Stimulated activated CD4-positive, alpha-beta T cell treated with anti-CD3 and anti-CD28 coated beads, Interleukin-4, amount 100 ng/mL, for 24 hours (primary cell): ENCODE results near the gene AP2M1.
"Not testable (repeated sequence)": the region's sequence is repeated elsewhere in the genome, so short reads cannot be mapped to it uniquely, and the experiment has no call there.

Source experiments
- DNase-seq: peaks from one replicate; pipeline ENCODE4 v3.0.0-alpha.2; 2020

The AP2M1 gene

DNA sequence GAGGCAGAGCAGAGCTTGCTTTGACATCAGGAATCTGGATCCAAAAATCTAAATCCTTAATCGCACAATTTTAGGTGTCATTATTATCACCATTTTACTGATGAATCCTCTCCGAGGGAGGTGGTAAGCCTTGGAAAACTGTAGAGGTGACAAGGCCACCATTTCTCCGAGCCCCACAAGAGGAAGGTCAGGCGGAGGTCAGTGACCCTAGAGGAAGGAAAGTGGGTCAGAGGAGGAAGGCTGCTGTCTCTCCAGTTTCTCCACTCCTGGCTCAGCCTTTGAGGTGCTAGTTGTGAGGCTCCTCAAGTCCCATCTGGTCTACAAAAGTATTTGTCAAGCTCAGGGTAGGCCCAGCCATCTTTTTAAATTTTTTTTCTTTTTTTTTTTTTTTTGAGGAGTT is 16.3 kb upstream of the AP2M1 start:
- DNase-seq = no peak

DNA sequence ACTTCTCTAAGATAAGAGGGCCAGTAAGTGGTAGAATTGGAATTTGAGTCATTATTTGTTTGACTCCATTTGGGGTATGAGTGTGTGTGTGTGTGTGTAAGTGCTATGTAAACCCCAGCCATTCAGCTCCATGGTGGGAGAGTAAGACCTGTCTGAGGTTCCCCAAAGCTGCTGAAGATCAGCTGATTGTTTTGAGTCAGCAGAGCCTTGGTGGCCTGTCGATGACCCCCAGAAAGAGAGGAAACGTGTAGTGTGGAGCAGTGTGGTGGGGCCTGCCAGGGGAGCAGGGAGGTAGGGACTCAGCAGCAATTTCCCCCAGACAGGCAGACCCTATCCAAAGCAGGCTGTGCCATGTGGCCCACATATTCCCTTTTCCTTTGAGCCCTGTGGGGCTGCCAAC is 14.2 kb upstream of the AP2M1 start:
- DNase-seq = no peak

DNA sequence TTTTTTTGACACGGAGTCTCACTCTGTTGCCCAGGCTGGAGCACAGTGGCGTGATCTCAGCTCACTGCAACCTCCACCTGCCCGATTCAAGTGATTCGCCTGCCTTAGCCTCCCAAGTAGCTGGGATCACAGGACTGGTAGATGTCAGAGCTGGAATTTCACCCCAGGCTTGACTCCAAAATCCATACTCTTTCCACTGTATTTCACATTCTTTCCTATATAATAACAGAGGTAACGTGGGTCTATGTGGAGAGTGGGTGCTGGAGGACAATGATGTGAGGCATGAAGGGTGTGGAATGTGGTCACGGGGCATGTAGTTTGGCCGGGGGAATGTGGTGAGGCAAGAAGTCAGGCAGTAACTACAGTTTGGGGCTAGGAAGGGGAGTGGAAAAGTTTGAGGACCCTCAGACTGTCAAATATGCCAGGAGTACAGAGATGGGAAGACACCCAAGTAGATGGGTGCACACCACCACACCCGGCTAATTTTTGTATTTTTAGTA is 12.0 kb upstream of the AP2M1 start:
- DNase-seq = not testable (repeated sequence)

DNA sequence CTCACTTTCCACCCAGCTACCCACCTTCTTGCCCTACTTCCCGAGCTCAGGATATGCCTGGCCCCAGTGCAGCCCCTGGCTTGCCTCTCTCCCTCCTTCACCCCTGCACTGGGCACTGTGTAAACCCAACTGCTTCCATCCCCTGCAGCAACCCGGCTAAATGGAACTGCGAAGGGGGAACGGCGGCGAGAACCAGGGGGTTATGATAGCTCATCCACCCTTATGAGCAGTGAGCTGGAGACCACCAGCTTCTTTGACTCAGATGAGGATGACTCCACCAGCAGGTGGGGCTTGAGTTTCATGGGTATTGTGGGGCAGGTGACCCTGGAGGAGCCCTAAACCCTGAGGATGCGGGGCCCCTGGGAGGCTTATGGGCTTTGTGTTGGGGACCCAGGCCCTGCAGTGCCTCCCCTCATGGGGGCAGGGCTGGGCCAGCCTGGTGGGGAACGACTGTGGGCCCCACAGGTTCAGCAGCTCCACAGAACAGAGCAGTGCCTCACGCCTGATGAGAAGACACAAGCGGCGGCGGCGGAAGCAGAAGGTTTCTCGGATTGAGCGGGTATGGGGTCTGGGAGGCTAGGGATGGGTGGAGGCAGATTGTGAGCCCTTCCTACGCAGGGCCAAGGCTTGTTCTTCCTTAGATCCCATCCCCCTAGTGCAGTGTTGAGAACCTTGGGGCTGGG is 9.9 kb upstream of the AP2M1 start:
- DNase-seq = no peak

DNA sequence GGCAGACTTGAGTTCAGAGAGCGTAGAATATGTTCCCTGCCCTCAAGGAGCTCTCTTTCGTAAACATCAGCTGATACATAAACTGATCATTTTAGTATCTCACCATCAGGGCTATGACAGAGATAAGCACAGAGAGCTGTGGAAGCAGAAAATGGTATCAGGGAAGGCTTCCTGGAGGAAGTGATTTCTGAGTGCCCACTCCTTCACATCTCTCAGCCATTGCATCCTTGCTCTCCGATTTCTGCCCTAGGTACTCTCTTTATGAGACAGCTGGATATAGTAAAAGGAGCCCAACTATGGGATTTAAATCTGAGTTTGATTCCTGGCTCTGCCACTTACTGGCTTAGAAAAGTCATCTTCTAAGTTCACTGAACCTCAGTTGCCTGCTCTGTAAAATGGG is 9.1 kb upstream of the AP2M1 start:
- no peak for DNase-seq

DNA sequence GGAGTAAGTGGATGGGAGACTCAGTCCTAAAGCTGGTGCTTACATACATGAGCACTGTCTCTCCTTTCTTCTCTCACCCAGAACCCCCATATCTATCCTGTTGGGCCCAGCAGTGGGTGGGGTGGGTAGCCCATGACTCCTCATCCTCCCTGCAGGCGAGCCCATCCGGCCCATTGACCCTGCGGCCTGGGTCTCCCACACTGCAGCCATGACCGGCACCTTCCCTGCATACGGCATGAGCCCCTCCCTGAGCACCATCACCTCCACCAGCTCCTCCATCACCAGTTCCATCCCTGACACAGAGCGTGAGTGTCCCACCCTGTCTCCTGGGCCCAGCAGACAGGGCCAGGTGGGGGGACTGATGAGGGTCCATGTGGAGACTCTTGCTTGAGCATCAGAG is 8.0 kb upstream of the AP2M1 start:
- no peak for DNase-seq

DNA sequence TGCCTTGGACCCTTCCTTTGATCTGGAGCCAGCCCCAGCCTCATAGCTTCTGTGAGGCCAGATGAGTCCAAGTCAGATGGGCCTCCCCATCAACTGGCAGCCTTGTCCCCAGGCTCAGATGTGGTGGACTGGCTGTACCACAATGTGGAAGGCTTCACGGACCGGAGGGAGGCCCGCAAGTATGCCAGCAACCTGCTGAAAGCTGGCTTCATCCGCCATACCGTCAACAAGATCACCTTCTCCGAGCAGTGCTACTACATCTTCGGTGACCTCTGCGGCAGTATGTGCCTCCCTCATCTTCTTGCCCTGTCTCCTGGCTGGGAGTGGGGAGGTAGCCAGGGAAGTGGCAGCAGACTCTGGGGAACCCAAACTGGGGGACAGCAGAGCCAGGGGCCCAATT is 6.9 kb upstream of the AP2M1 start:
- DNase-seq = no peak

DNA sequence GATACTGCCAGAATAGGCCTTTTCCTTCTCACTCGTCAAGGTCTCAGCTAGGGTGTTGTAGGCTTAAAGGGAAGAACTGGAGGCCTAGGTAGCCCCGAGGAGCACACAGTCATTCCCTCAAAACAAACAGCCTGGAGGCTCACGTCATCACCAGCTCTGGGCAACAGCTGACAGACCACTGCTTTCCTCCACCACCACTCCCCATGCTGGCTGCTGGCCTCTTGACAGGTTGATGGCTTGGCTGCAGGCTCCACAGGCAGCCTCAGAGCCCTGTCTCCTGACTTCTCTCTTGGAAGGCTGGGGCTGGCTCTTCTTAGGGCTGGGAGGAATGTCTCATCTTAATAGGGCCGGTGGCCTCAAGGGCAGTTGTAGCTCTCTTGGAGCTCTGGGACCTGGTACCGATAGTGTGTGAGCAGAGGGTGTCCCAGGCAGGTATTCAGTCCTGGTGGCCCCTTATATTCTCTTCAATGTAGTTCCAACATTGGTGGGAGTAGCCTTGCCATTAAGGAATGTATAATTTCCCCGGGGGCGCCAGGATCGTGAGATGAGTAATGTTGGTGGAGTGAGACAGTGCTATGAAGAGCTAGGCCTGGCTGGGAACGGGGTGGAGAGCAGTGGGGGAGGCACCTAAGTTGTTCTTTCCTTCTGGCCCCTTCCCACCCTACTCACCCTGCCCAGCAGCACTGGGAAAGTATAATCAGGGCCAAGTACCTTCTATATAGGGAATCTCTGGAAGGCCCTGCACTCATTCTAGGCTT is 6.1 kb upstream of the AP2M1 start:
- DNase-seq = no peak

DNA sequence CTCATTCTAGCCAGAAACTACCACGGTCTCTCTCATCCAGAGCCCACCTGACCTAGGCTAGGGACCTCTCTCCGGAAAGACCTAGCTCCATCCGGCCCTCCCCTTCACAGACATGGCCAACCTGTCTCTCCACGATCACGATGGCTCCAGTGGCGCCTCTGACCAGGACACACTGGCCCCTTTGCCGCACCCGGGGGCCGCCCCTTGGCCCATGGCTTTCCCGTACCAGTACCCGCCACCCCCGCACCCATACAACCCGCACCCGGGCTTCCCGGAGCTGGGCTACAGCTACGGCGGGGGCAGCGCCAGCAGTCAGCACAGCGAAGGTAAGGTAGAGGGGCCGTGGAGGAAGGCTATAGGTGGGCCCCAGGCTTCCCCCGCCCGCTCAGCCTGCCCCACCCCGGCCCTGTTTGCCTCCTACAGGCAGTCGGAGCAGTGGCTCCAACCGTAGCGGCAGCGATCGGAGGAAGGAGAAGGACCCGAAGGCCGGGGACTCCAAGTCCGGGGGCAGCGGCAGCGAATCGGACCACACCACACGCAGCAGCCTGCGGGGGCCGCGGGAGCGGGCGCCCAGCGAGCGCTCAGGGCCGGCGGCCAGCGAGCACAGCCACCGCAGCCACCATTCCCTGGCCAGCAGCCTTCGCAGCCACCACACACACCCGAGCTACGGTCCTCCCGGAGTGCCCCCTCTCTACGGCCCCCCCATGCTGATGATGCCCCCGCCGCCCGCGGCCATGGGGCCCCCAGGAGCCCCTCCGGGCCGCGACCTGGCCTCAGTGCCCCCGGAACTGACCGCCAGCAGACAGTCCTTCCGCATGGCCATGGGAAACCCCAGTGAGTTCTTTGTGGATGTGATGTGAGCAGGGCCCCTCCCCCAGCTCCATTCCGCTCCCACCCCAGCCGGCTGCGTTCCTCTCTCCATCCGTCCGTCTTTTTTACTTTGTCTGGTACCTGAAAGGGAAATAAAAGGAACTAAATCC is 4.5 kb upstream of the AP2M1 start:
- DNase-seq = no peak

DNA sequence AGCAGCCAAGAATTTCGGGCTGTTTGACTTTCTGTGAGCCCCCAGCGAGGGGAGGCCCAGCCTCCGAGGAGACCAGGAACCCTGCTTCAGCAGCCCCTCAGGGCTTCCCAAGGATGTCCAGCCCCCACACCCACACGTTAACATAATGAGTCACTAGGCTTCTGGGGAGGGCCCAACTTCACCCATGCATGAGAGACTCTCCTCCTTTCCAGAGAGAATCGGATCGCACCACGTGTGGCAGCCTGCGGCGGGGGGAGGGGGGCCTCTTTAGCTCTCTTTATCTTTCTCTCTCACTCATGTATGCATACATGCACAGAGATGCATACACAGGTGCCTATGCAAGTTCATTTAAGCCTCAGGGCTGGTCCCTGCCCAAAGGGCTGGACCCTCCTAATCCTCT is 3.1 kb upstream of the AP2M1 start:
- DNase-seq = no peak

DNA sequence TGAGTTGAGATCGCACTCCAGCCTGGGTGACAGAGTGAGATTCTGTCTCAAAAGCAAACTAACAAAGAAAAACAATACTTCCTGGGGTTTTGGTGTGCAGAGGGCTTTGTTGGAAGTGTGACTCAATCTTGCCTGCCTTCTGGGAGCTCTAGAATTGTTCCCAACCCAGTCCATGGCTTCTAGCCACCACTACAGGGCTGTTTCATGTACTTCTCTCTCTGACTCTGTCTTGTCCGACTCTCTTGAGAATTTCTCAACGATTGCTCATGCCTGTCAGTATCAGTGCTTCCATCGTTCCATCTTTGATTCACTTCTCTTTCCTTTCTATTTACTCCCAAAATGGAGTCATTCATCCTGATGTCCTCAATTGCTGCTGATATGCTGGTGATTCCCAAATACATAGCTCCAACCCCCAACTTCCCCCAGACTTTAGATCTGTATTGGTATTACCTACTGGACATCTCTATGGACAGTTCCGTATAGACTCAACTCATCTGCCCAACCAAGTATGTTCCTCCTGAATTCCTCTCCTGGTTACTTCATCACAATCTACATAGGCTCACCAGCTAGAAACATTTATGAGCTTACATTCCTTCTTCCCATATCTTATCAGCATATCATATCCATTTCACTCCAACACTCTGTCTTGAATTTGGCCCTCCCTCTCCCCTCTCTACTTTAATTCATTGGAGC is 1.8 kb upstream of the AP2M1 start:
- no peak for DNase-seq

DNA sequence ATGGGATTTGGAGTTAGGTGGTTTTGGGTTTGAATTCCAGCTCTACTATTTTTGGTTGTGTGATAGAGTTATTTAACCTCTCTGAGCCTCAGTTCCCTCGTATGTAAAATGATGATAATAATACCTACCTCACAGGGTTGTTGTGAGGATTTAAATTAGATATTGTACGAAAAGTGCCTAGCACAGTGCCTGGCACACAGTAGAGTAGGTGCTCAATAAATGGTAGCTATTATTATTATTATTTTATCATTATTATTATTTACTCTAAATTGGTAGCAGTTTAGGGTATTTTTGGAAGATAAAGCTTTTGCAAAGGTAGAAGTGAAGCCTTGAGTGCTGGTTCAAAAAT is 1.3 kb upstream of the AP2M1 start:
- DNase-seq = no peak

DNA sequence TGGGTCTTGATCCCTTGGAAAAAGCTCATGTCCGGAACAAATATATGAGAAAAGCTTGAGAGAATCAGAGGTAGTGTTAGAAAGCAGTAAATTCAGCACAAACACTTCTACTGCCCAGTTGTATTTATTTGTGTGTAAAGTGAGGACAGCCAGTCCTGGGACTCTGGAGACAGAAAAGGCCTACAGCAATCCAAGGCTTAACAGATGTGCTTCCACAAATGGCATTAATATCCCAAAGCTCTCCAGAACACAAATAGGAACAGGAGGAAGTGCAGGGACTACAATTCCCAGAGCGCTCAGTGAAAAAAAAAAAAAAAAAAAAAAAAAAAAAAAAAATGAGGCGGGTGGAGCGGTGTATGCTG is 390 bp upstream of the AP2M1 start:
- DNase-seq = no peak

DNA sequence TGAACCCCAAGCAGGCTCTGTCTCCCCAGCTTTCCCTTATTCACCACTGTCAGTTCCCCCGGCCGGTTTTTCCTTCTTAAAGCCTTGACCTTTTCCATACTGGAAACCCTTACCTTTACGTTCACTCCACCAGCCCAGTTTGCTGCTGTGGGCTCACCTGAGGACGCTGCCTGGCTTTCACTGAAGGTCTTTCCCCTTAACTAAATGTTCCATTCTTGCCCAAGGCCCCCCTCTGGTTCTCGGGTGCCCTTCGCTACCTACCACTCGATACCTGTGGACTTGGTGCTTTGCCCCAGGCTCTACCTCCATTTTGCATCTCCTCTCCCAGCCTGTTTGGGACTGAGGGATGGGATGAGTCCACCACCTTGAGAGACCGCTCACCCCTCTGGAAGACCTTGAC is 851 bp downstream of the AP2M1 start:
- DNase-seq = no peak

DNA sequence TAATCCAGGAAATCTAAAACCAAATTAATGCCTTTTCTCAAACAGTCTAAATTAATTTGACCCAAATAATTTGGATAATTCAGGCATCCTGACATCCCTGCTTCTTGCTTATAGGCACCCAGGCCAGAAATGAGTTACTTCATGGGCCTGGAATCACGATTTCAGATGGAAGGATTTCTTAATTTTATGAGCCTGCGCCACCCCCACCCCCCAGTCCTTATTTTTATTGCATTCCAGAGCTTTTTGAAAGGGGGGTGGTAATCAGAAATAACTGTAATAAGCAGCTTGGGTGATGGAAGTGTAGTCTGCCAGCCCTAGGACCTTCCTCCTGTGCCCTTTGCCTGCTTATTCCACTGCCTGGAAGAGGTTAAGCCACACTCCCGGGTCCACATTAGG is 1.3 kb downstream of the AP2M1 start:
- no peak for DNase-seq

DNA sequence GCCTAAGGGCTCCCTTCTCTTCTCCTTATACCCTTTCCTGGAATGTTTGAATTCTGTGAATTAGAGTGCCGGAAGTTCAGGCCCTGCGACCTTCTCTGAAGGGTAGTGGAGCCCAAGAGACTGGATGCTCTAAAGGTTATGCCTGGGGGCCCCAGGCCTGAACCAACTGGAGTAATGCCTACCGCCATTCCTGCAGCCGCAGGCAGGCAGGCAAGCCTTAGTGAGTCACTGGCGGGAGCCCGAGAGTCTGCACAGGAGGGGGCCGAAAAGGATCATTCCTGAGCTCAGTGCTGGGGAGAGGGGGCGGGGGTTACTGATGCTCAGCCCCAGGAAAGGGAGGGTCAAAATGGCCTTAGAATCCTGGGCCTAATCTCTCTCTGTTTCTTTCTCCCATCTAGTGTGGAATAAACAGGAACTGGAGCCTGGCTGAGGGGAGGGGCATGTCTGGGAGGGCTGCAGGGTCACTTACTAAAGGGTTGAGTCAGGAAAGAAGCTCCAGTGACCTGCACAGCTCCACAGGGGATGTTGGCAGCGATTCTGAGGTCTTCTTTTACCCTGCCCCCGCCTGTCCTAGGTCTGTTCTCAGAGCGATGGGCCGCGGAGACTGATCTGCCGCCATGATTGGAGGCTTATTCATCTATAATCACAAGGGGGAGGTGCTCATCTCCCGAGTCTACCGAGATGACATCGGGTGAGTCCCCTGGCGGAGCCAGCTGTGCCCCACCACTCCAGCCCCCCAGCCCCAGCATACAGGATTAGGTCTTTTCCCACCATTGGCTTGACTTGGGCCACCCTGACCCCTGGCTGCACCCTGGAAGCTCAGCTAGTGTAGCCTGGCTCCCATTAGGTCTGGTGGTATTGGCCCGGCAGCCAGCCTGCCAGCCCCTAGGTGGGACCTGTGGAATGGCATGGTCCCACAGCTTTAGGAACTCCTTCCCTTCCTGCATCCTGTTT is 2.0 kb downstream of the AP2M1 start:
- no peak for DNase-seq

DNA sequence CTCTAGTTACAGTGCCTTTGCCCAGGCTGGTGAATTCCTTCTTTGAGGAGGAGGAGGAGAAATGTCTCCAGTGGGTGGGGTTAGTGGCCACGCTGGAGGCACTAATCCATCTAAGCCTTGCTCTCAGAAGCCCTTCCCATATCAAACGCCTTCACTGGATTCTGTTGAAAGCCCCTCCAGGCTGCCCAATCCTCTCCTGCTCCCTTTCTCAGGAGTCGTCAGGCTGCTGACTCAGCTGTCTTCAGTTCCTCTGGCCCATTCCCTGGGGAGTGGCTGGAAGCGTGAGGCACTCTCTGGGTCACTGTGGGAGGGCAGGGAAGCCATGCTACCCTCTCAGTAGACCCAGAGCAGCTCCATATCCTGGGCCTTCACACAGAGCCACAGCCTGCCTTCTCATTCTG is 2.7 kb downstream of the AP2M1 start:
- DNase-seq = no peak

DNA sequence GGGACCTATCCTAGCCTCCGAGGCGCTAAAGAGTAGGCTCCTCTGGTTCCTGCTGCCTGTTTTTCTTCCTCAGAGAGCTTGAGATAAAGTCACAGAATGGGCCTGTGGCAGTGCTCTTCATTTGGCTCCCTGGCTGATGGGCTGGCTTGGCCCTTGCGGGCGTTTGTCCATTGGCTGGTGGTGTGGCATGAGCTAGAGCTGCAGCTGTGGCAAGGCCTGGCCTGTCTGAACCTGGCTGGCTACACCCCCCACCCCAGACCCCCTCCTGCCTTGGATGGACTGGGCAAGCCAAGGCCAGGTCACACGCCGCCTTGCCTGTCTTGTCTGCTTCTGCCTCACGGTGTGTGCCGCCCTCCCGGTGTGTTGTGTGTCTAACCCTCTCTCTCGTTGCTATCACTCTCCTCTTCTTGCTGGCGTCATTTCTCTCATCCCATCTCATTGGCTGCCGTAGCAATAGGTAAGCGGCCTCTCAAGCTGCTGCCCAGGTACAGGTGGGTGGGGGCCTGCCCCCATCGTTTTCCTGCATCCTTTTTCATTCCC is 3.2 kb downstream of the AP2M1 start:
- no peak for DNase-seq

DNA sequence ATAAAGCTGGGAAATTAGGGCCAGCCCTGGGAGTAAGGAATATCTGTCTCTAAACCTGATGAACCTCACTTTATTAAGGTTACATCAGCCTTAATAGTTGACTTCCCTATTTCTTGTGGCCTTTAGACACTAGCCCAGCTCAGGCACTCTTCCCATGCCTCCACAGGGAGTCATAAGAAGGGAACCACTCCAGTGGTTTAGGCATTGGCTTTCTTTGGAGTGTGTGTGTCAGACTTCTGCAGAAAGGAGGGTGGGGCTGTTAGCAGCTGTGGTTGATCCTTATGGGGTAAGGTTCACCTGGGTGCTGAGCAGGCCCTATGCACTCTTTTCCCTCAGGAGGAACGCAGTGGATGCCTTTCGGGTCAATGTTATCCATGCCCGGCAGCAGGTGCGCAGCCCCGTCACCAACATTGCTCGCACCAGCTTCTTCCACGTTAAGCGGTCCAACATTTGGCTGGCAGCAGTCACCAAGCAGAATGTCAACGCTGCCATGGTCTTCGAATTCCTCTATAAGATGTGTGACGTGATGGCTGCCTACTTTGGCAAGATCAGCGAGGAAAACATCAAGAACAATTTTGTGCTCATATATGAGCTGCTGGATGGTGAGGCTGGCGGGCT is 4.0 kb downstream of the AP2M1 start:
- no peak for DNase-seq

DNA sequence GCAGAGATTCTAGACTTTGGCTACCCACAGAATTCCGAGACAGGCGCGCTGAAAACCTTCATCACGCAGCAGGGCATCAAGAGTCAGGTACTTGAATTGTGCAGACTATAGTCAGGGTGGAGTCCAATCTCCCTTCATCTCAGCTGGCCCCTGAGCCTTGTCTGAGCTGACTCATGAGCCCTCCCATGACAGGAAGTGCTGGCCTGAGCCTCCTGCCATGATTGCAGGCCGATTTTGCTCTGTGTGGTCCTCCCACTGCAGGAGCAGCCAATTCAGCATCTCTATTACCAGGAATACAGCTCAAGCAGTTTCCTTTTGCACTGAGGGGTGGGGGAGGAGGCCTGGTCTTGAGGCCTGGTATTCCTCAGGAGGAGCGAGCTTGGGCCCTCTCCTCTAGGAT is 5.5 kb downstream of the AP2M1 start:
- DNase-seq = no peak

DNA sequence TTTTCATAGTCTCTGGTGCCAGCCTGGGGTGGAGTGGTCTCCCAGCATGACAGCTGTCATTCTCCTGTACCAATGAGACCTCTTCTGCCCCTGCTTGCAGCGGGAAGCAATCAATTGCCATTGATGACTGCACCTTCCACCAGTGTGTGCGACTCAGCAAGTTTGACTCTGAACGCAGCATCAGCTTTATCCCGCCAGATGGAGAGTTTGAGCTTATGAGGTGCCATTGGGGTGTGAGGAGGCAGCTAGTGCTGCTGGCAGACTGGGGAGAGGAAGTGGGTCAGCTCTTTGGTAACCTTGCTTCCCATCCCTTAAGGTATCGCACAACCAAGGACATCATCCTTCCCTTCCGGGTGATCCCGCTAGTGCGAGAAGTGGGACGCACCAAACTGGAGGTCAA is 6.9 kb downstream of the AP2M1 start:
- DNase-seq = no peak
